Activated naive CD8-positive, alpha-beta T cell treated with anti-CD3 and anti-CD28 coated beads, Interleukin-2, amount 50 U/mL, for 16 hours (primary cell): ENCODE measurements around the gene PTTG1IP.

Source experiments
- DNase-seq: peaks from one replicate; pipeline ENCODE4 v3.0.0-alpha.2; 2020; ENCODE audit warnings: low read depth, low spot score

Gene PTTG1IP

DNA sequence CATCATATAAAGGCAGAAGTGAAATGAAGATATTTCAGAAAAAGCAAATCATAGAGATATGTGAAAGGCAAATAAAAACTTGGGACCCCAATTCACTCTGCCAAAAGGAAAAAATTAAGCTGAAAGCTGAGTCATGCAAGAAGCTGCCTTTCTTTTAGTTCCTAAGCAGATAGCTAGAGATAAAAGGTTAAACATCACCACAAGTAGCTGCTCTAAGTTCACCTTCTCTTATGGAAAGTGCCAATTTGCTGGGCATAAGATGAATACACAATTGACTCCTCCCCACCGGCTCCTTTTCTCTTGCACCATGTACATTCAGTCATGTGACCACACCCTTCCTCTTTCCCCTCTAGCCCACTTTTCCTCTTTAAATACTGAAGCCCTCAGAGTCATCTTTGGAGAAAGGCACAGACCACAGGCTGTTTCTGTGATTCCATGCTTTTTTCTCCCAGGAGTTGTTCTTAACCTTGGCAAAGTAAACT is 50.3 kb downstream of the PTTG1IP start:
- DNase-seq = no peak

DNA sequence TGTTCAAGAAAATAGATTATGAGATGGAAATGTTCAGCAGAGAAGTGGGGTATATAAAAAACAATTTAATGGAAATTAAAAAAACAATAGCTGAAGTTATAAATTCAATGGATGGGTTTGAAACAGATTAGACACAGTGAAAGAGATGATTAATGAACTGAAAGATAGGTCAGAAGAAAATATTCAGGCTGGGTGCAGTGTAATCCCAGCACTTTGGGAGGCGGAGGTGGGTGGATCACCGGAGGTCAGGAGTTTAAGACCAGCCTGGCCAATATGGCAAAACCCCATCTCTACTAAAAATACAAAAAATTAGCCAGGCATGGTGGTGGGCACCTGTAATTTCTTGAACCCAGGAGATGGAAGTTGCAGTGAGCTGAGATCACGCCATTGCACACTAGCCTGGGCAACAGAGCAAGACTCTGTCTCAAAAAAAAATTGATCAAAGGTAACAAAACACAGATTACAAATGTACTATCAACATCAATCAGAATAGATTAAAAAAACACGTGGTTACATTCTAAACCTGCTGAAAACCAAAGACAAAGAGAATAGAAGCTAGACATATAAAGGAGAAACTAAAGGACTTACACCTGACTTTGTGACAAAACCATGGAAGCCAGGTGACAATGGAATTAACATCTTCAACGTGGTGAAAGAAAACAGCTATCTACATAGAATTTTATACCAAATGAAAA is 50.9 kb downstream of the PTTG1IP start:
- DNase-seq = no peak

DNA sequence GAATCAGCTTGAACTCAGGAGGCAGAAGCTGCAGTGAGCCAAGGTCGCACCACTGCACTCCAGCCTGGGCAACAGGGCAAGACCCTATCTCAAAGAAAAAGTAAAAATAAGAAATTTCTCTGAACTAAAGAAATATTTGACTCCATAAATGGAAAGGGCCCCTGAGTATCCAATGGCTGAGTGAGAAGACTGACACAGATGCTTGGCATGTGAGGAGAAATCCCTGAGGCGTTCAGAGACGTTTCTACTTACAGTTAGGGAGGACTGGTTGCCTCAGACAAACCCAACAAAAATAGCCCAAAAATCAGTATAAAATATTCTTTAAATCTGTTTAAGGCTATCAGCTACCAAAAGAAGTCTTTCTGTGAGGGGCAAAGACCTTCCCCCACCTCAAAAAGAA is 52.6 kb downstream of the PTTG1IP start:
- no peak for DNase-seq

DNA sequence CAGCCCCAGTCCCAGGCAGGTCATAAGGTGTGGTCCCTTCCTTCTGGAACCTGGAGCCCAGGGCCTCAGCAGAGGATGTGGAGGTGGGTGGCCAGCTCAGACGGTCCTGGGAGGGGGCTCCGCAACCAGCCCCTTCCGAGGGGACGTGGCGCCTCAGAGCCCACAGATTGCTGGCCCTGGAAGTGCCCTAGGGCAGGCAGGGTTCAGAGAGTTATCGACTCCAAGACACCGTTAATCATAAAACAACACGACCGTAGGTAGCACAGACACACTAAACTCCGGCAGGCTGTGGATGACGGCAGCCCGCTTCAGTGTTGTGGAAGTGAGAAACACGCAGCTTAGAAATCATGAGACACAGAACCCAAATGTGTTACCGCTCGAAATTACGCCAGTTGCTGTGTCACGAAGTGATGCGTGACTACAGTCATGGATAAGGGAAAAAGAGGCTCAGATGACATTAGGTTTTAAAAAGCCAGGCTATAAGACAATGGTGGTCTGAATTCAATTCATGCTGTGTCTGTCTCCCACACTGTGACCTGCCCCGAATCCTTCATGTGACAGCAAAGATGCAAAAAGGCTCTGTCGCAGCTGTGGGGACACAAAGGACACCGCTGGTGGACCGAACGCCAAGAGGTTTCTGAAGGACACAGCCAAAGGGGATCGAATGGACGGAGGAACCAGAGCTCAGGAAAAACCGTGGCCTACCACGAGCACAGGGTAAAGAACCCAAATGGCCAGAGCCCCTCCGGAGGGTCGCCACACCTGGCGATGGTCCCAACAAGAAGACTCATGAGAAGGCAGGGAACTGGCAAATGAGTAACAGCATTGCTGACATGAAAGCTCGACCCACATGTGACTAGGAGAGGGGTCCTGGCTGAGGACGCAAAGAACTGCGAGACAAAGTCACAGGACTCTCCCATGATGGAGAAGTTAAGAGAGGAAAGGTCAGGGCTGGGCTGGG is 53.9 kb downstream of the PTTG1IP start:
- DNase-seq = no peak

DNA sequence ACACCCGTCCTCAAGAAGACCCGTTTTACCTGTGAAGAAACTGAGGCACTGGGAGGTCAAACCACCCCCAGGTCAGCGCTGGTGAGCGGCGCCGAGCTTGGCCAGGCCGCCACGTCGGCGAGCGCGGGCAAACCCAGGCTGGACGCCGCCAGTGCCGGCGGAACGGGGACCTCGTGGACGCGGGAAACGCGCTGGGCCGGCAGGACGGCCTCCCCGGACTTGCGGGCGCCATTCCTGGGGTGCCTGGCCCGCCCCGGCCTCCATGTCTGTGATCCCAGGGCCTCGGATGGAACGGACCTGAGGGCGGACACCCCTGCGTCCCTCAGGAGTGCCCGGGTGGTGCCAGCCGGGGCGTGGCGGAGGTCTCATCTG is 54.9 kb downstream of the PTTG1IP start:
- DNase-seq = no peak

DNA sequence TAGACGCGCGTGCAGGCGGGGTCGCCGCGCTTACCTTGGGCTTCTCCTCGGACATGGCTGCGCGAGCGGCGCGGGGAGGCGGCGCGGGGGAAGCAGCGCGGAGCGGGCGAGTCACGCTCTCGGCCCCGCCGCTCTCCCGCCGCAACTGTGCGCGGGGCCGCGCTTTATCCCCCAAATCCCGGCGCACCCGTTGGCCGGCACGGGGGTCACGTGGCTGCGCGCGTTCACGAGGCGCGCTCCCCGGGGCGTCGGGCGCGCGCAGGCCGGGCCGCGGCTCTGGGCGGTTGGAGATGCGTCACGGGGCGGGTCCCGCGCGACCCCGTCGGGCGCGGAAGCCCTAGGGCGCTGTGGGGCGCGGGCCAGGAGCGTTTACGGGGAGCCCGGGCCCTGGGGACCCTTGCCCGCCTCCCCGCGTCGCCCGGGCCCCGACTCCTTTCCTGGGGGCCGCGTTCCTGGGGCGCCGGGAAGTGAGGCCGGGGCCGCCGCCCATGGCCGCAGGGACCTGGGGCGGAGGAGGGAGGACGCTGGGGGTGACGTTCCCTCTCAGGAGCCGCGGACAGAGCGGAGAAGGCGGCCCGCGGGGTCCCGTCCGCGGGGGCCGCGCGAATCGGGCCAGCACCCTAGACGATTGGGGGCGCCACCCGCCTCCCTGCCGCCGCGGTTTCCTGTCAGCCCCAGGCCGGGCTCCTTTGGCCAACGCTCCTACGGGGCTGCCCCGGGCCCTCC is 55.4 kb downstream of the PTTG1IP start, which contains the start of gene SUMO3:
Gene SUMO3 (minus strand): TSS at position 149 of the 726 bp plus-strand sequence. CDS start 94 bp downstream, at position 55.
- DNase-seq = peak; percentile 64

DNA sequence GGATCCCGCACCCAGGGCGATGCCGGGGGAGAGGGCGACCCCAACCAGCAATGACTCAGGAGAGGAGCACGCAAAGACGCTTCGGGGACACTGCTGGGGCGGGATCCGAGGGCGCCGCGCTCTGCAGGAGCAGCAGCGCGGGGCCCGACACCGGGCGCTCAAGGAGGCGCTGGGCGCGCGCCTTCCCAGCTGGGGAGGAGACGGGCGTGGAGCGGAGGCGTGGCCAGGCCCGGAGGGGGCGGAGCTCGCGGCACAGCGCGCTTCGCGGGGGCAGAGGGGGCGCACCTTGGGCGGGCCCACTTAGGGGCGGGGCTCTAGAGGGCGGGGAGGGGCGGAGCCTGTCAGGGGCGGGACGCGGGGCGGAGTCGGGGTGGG is 56.0 kb downstream of the PTTG1IP start:
- DNase-seq = peak; percentile 73

DNA sequence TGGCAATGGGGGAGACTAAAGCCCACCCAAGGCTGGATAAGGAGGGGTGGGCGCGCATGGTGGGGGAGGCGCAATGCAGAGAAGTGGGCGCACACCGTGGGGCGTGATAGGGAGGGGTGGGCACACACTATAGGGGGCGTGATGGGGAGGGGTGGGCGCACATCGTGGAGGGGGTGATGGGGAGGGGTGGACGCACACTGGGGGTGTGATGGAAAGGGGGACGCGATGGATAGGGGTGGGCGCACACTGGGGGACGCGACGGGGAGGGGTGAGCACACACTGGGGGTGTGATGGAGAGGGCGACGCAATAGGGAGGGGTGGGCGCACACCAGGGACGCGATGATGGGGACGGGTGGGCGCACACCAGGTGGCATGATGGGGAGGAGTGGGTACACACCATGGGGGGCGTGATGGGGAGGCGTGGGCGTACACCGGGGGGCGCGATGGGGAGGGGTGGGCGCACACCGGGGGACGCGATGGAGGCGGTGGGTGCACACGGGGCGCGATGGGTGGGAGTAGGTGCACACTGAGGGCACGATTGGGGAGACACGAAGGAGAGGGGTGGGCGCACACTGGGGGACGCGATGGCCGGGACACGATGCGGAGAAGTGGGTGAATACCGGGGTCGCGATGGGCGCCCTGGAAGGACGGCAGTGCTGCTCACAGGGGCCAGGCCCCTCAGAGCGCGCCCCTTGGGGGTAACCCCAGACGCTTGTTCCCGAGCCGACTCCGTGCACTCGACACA is 56.6 kb downstream of the PTTG1IP start:
- DNase-seq = no peak

DNA sequence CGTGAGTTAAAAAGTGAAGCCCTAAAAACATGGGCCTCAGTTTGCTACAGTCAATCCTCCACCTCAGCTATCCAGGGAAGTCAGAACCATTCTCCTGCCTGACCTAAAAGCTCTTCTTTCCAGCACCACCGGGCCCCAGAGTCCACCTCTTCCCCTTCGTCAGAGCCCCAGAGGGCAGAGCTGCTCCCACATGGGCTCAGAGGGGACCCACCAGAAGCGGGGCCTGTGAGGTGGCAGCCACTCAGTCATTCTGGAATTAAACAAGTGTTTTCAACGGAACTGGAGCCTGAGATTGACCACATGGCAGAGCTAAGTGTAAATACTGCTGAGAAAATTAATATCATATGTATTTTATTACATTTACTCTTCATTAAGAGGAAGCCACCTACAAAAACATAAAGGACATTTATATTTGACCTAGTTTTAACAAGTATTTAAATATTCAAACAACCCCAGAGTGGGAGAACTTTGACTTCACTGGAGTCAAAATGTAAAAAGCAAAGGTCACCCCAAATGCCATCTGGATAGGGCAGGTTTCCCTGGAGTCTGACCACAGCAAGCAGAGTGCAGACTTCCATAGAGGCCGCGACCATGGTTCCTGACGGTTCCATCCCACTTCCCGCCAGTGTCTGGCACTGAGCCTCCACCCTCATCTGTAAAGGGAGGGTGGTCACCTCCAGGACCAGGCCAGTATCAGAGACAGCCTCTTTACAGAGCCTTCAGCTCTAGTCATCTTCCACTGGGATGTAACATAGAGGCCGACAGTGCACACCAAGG is 57.5 kb downstream of the PTTG1IP start:
- DNase-seq = no peak

DNA sequence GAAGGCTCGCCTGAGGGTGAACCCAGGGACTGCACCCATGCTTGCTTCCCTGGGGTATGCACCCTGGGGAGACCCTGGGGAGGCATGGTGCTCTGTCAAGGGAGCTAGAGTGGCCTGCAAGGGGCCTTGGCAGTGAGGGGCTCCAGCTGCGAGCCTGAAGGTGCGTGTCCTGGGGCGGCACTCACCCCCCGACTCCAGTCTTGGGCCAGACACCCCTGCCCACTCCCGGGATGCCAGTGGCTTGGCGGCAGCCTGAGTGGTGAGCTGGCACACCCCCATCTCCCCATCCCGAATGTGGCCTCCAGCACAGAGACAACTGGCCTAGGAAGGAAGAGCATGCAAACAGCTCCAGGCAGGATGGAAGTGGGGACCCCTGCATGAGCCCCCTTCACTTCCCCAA is 58.3 kb downstream of the PTTG1IP start:
- no peak for DNase-seq

DNA sequence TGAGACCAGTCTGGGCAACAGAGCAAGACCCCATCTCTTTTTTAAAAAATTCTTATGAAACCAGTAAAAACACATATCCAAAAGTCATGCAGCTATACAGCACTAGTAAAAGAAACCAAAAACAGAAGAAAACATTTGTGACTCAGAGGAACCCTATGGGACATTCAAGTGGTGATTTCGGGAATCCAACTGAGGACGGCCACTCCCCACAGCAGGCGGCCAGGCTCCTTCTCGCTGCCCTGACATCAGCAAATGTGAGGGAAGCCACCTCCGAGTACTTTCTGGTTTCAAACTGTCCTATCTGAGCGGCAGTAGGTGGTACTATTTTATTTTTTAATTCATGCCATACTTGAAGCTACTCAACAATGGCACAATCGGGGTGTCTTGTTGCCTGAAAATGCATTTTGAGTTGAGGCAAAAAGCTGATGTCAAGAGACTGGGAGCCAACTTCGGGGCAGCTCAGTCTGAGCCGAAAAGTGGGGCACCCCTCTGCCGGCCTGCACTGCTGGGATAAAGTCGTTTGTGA is 58.9 kb downstream of the PTTG1IP start:
- no peak for DNase-seq

DNA sequence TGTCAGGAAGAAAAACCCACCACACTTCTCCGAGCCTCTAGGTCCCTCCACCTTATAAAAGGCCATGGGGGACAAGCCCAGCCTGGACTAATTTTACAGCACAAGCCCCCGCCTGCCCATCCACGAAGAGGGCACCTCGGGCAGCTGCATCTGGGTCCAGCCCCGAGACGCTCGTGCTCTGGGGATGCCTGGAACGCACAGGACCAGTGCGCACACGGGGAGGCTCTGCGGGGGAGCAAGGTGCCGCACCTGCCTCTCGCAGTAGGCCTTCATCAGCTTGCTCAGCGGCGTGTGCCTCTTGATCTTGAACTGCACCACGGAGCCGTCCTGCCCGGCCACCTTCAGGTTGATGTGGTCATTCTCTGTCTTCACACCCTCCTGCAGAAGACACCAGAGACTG is 59.8 kb downstream of the PTTG1IP start:
- no peak for DNase-seq

DNA sequence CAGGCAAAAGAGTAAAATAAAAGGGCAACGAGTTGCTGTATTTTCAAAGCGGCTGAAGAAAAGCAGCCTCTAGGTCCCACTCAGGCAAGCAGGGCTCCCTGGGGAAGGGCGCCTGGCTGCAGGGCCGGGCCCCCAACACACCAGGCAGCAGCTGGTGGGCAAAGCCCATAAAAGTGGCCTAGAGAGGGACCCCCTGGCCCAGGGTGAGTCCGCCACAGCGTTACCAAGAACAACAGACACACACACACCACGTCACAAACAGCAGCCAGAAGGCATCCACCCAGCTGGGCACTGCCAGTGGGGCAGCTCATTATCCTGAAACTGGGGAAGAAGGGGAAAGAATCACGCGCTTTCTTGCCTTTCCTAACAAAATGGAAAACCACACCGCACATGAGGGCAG is 60.3 kb downstream of the PTTG1IP start:
- DNase-seq = no peak

DNA sequence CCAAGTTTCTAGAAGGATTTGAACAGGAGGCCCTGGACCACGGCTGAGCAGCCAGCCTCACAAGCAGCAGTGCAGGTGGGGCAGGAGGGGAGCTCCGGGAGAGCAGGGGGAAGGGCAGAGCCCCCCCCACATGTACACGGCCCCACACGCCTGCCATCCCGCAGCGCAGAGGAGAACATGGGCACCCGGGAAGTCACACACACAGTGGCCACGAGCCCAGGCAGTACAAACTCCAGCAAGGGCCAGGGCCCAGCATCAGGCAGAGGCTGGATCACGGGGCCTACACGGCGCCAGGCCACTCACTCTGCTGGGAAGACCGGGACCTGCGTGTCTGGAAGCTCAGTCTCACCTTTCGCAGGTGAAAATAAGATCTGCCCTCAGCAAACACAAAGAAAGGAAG is 60.9 kb downstream of the PTTG1IP start:
- DNase-seq = no peak

DNA sequence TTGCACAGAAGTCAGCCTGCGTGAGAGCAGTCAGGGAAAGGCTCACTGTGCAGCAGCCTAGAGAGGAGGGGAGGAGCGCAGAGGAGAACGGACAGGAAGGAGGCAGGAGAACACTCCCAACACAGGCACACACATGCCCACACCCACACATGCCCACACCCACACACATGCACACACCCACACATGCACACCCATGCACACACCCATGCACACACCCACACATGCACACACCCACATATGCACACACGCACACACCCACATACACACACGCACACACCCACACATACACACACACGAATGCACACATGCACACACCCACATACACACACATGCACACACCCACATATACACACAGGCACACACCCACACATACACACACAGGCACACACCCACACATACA is 62.7 kb downstream of the PTTG1IP start:
- DNase-seq = no peak

DNA sequence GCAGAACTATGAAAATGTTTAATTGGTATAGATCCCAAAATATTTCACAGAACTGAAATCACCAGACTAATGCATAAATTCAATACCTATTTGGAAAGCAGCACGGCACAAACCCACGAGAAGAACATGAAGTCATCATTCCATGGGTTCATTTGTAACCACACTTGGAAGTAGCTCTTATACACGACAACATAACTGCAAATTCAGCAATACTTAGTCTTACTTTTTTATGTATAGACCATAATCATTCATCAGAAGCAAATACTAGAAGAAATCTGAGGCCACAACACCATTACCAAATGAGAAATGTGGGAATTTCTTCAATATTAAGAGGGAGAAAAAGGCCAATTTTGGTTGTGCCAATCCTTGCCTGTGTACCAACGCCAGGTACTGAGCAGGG is 67.6 kb downstream of the PTTG1IP start:
- no peak for DNase-seq

DNA sequence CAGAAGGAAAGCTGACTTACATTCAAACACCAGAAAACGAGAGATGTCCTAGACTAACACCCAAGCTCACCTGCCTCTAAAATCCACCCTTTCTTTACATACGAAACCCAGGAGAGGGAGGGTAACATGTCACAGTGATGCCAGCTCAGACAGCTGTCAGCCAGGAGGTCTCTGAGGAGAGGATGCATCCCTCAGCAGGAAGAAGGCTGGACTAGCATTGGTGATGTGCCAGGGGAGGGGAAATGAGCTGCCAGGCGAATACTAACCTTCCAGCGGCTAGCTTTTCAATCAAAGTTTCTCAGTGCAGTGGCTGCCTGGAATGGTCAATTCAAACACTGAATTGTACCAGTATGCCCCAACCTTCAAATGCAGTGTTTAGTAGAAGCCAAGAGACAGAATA is 68.3 kb downstream of the PTTG1IP start:
- DNase-seq = no peak

DNA sequence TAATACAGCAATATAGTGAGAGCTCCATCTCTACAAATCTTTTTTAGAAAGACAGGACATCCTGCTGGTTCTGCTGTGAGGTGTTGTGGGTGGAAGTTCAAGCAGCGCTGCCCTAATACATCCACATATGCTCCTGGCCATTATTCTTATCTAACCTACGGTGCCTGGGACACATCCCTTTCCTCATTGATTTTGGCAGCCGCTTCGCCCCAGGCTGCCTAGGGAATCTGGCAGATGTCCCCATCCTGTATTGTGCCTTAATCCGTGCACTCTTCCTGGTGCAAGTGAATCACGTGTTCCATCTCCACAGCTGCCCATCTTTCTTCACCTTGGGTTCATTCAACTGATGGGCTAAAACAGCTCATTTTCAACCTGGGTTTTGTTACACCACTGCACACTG is 68.7 kb downstream of the PTTG1IP start:
- no peak for DNase-seq

DNA sequence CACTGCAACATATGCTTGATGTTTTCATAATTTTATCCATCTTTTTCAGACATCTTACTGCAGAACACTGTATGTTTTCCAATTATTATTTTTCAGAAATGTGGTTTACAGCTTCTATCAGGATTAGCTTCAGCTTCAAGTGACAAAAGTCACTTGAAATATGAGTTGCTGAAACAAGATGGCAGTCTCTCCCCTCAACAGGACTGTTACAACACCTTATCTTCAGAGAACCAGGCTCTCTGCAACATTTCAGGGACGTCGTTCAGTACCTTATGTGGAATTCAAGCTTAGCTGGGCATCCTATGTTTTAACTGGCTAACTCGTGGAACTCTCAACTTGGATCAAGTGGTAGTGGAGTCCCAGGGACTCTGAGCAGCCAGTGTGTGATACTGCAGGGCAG is 69.8 kb downstream of the PTTG1IP start:
- DNase-seq = no peak

DNA sequence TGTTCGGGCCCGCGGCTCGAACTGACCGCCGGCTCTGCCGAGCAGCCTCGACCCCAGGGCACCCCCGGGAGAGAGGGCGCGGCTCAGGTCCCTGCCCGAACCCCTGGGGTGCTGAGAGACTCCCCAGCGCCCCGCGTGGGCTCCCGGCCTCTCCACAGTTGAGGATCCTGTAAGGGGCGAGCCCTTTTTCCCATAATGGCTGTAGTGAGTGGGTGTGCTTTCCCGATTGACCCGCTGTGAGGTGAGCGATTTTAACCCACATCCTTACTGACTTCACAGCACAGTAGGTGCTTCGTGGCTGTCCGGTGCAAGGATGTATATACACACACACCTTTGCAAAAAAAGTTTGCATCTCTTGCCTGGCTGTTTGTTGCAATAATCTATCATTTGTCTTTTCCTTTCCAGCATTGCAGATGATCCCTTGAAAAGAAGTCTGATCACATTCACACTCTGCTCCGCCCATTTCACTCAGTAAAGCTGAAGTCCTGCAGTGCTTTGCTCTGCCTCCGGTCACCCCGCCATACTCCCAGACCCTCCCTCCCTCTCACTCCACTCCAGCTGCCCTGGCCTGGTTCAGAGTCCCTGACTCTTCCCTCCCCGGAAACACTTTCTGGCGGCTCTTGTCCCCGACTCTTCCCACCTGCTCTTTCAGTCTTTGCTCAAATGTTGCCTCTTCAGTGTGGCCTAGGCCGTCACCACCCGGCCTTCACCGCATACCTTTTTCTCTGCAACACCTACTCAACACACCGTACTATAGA is 70.9 kb downstream of the PTTG1IP start:
- no peak for DNase-seq
